K562 (cell line): ENCODE data around the gene DMXL1. TPM values are rescaled to one million over a fixed set of nuclear protein-coding genes. Genes with fewer than 3 reads are reported as not detected.

Experiments
- BDP1 ChIP-seq: IDR thresholded peaks from 3 replicates; pipeline ENCODE4 v1.6.1; 2011; ENCODE audit not compliant: insufficient read length, insufficient read depth
- BRCA1 ChIP-seq, 2 experiments: fragments of 450-650 bp in 1 of 2; sonication (generic) in 1 of 2; formaldehyde crosslinking in 1 of 2; IDR thresholded peaks; 2 replicates each; pipeline versions ENCODE4 v1.5.0 to v1.6.1; 2017 to 2020; ENCODE audit warnings: mild to moderate bottlenecking in 1 of 2, missing genetic modification reagents in 1 of 2
- HDAC8 ChIP-seq: fragments of 450-650 bp; IDR thresholded peaks from 2 replicates; pipeline ENCODE4 v1.6.1; 2016; ENCODE audit warnings: mild to moderate bottlenecking, missing genetic modification characterization, moderate library complexity, missing compliant biosample characterization
- HIVEP1 ChIP-seq: fragments of 250-450 bp; sonication (Bioruptor Pico); IDR thresholded peaks from 2 replicates; pipeline ENCODE4 v1.4.0; 2020; ENCODE audit warnings: mild to moderate bottlenecking
- KAT7 ChIP-seq: sonication (generic); formaldehyde crosslinking; IDR thresholded peaks from 2 replicates; pipeline ENCODE4 v1.8.0; 2022; ENCODE audit warnings: missing genetic modification reagents, mild to moderate bottlenecking, borderline replicate concordance
- NELFE ChIP-seq: IDR thresholded peaks from 2 replicates; pipeline ENCODE4 v1.6.1; 2011; ENCODE audit warnings: mild to moderate bottlenecking; ENCODE audit not compliant: insufficient read depth, insufficient read length
- SMARCE1 ChIP-seq: fragments of 450-650 bp; IDR thresholded peaks from 2 replicates; pipeline ENCODE4 v1.7.1; 2016; ENCODE audit warnings: mild to moderate bottlenecking
- ZNF133 ChIP-seq: fragments of 250-450 bp; sonication (Bioruptor Pico); IDR thresholded peaks from 2 replicates; pipeline ENCODE4 v1.4.0; 2020; ENCODE audit warnings: mild to moderate bottlenecking
- ZNF217 ChIP-seq: sonication (generic); formaldehyde crosslinking; IDR thresholded peaks from 2 replicates; pipeline ENCODE4 v1.8.0; 2022; ENCODE audit warnings: mild to moderate bottlenecking, missing genetic modification reagents
- ZNF354B ChIP-seq: fragments of 250-450 bp; sonication (Bioruptor Pico); IDR thresholded peaks from 2 replicates; pipeline ENCODE4 v1.4.0; 2020
- ZNF586 ChIP-seq: fragments of 450-650 bp; formaldehyde crosslinking; conservative IDR thresholded peaks from 2 replicates; pipeline ENCODE4 v1.4.0; 2020; ENCODE audit warnings: mild to moderate bottlenecking, moderate library complexity
- ZNF77 ChIP-seq: fragments of 250-450 bp; sonication (Bioruptor Pico); IDR thresholded peaks from 2 replicates; pipeline ENCODE4 v1.5.0; 2020
- polyA plus RNA-seq, 8 experiments: library from polyadenylated mRNA; depleted of rRNA in 4 of 8; stranded (reverse) in 5 of 8; unstranded in 3 of 8; fragments of >200 nt; fragmentation: Nextera tagmentation in 2 of 8; fragmentation: Illumina TruSeq in 1 of 8; extraction: Ambion mirVana in 2 of 8; extraction: Trizol in 1 of 8; gene quantifications; 2 replicates each; pipeline versions ENCODE4 v1.2.1 to v1.2.3, GENCODE V29; 2011 to 2014; ENCODE audit warnings: inconsistent platforms in 1 of 8, missing spikeins in 1 of 8
- total RNA-seq, 7 experiments: library from RNA; depleted of rRNA in 6 of 7; stranded (reverse); fragments of >200 nt in 6 of 7; fragmentation: Illumina TruSeq in 2 of 7; extraction: Trizol in 2 of 7; gene quantifications; 2 replicates each; pipeline versions ENCODE4 v1.2.1 to v1.2.3, GENCODE V29; 2011 to 2021; ENCODE audit warnings: low replicate concordance in 1 of 7
- TF ChIP-seq, protein P1 (sequence below): fragments of 450-650 bp; formaldehyde crosslinking; IDR thresholded peaks from 2 replicates; pipeline ENCODE4 v1.4.0; 2022; ENCODE audit warnings: mild to moderate bottlenecking, moderate library complexity
- TF ChIP-seq, protein P2 (sequence below), 2 experiments: fragments of 250-450 bp in 1 of 2; fragments of 450-650 bp in 1 of 2; sonication (Bioruptor Pico) in 1 of 2; IDR thresholded peaks; 2 replicates each; pipeline versions ENCODE4 v1.6.1 to v1.8.0; 2016 to 2021; ENCODE audit warnings: mild to moderate bottlenecking in 2 of 2, moderate library complexity in 2 of 2, missing compliant biosample characterization in 1 of 2, missing genetic modification characterization in 1 of 2
- TF ChIP-seq, protein P3 (sequence below): fragments of 200-400 bp; formaldehyde crosslinking; IDR thresholded peaks from 2 replicates; pipeline ENCODE4 v1.6.1; 2017; ENCODE audit warnings: mild to moderate bottlenecking, low read depth, low read length, moderate library complexity
- TF ChIP-seq, protein P4 (sequence below): sonication (generic); formaldehyde crosslinking; IDR thresholded peaks from 2 replicates; pipeline ENCODE4 v1.8.0; 2022; ENCODE audit warnings: missing genetic modification reagents, mild to moderate bottlenecking, moderate library complexity, borderline replicate concordance
- TF ChIP-seq, protein P5 (sequence below): sonication (generic); formaldehyde crosslinking; IDR thresholded peaks from 2 replicates; pipeline ENCODE4 v1.8.1; 2023; ENCODE audit warnings: mild to moderate bottlenecking, missing genetic modification reagents
- TF ChIP-seq, protein P6 (sequence below), 3 experiments: IDR thresholded peaks in 2 of 3; conservative IDR thresholded peaks in 1 of 3; 2 replicates each; pipeline ENCODE4 v1.5.1; 2011 to 2012; ENCODE audit warnings: low read length in 3 of 3, mild to moderate bottlenecking in 3 of 3, control low read depth in 2 of 3, improper control_type of control experiment in 1 of 3, inconsistent platforms in 1 of 3, low read depth in 1 of 3, mixed read lengths in 1 of 3, moderate library complexity in 1 of 3; ENCODE audit not compliant: insufficient read depth in 2 of 3

Gene DMXL1
- total and polyA plus RNA-seq, 9 of the 15 experiments (the other 6 are each of a cell fraction or from before 2014, with no cell fraction given), result 8.3 to 40.3 (median 30.6) TPM

DNA sequence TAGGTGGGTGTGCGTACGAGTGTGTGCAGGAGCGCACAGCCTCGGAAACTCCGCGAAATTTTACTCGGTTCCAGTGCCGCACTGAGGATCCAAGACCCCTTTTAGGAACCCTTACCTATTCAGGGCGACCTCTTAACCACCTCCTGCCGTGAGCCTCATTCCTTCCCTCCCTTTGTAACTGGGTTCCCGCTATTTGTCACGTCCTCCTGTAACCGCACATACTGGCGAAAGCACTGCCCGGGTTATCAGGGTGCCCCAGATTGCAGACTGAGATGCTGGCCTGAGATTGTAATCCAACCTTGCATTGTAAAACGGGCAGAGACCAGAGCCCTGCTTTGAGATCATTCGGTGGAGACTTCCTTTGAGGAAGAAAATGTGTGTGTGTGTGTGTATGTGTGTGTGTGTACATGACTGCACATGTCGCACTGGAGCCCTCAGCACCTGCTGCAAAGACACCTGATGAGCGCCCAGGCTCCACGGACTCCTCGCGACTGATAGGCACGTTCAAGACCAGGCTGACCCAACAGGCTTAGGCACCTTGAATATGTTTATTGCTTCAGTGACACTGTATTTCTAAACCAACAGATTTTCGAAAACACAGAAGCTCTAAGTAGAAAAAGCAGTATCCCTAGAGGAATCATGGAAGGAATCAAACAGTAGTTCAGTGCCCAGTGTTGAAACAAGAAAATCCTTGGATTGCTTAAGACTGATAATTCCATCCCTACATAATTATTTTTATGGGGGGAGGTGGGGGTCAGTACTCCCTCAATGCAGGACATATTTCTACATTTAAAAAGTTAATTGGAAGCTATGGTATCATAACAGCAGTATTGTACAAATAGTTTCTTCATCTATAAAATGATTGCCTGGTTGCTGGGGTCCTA is 198.4 kb downstream of the DMXL1 start (continued):
- TF ChIP-seq, protein P1, sequence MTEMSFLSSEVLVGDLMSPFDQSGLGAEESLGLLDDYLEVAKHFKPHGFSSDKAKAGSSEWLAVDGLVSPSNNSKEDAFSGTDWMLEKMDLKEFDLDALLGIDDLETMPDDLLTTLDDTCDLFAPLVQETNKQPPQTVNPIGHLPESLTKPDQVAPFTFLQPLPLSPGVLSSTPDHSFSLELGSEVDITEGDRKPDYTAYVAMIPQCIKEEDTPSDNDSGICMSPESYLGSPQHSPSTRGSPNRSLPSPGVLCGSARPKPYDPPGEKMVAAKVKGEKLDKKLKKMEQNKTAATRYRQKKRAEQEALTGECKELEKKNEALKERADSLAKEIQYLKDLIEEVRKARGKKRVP (CRISPR knock-in tag), result 0 out of 2 replicates have a peak, but pooled peaks have one; percentile 32
- TF ChIP-seq, protein P2, sequence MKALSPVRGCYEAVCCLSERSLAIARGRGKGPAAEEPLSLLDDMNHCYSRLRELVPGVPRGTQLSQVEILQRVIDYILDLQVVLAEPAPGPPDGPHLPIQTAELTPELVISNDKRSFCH (CRISPR knock-in tag; IDR thresholded peaks at IDR 0.05), result no peak
- TF ChIP-seq, protein P2 (tag; IDR thresholded peaks at IDR 0.05), result no peak
- TF ChIP-seq, protein P3, sequence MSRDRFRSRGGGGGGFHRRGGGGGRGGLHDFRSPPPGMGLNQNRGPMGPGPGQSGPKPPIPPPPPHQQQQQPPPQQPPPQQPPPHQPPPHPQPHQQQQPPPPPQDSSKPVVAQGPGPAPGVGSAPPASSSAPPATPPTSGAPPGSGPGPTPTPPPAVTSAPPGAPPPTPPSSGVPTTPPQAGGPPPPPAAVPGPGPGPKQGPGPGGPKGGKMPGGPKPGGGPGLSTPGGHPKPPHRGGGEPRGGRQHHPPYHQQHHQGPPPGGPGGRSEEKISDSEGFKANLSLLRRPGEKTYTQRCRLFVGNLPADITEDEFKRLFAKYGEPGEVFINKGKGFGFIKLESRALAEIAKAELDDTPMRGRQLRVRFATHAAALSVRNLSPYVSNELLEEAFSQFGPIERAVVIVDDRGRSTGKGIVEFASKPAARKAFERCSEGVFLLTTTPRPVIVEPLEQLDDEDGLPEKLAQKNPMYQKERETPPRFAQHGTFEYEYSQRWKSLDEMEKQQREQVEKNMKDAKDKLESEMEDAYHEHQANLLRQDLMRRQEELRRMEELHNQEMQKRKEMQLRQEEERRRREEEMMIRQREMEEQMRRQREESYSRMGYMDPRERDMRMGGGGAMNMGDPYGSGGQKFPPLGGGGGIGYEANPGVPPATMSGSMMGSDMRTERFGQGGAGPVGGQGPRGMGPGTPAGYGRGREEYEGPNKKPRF, result no peak
- TF ChIP-seq SMARCE1, result peak; percentile 91; the same call in 1 of the 2 replicates
- no peak for TF ChIP-seq BDP1
- no peak; the same call in 1 of the 2 replicates for TF ChIP-seq KAT7
- TF ChIP-seq NELFE, result no peak
- no peak for TF ChIP-seq ZNF217 (CRISPR knock-in tag)
- TF ChIP-seq HIVEP1 (CRISPR knock-in tag), result no peak
- TF ChIP-seq HDAC8, result no peak
- TF ChIP-seq ZNF133, result no peak
- no peak for TF ChIP-seq ZNF586 (CRISPR knock-in tag)
- no peak for TF ChIP-seq ZNF77 (CRISPR knock-in tag)
- TF ChIP-seq, protein P4, sequence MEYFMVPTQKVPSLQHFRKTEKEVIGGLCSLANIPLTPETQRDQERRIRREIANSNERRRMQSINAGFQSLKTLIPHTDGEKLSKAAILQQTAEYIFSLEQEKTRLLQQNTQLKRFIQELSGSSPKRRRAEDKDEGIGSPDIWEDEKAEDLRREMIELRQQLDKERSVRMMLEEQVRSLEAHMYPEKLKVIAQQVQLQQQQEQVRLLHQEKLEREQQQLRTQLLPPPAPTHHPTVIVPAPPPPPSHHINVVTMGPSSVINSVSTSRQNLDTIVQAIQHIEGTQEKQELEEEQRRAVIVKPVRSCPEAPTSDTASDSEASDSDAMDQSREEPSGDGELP (CRISPR knock-in tag), result no peak
- no peak for TF ChIP-seq BRCA1 (IDR thresholded peaks at IDR 0.05)
- no peak for TF ChIP-seq BRCA1 (CRISPR knock-in tag; IDR thresholded peaks at IDR 0.05)
- no peak for TF ChIP-seq ZNF354B (CRISPR knock-in tag)
- TF ChIP-seq, protein P5, sequence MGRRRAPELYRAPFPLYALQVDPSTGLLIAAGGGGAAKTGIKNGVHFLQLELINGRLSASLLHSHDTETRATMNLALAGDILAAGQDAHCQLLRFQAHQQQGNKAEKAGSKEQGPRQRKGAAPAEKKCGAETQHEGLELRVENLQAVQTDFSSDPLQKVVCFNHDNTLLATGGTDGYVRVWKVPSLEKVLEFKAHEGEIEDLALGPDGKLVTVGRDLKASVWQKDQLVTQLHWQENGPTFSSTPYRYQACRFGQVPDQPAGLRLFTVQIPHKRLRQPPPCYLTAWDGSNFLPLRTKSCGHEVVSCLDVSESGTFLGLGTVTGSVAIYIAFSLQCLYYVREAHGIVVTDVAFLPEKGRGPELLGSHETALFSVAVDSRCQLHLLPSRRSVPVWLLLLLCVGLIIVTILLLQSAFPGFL, result no peak
- TF ChIP-seq, protein P6, sequence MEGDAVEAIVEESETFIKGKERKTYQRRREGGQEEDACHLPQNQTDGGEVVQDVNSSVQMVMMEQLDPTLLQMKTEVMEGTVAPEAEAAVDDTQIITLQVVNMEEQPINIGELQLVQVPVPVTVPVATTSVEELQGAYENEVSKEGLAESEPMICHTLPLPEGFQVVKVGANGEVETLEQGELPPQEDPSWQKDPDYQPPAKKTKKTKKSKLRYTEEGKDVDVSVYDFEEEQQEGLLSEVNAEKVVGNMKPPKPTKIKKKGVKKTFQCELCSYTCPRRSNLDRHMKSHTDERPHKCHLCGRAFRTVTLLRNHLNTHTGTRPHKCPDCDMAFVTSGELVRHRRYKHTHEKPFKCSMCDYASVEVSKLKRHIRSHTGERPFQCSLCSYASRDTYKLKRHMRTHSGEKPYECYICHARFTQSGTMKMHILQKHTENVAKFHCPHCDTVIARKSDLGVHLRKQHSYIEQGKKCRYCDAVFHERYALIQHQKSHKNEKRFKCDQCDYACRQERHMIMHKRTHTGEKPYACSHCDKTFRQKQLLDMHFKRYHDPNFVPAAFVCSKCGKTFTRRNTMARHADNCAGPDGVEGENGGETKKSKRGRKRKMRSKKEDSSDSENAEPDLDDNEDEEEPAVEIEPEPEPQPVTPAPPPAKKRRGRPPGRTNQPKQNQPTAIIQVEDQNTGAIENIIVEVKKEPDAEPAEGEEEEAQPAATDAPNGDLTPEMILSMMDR (IDR thresholded peaks at IDR 0.05 in 2 of 3, conservative IDR thresholded peaks at IDR 0.05 in 1 of 3; ENCODE audit: insufficient read depth in 2 of 3, low read depth in 1 of 3, low read length in 3 of 3), result no peak
